T-cell (primary cell): ENCODE results near the gene SGCA. TPM values are rescaled to one million over a fixed set of nuclear protein-coding genes. Genes with fewer than 3 reads are reported as not detected.
A peak's percentile ranks its signal among the peaks of the same experiment; 100 is the strongest.

Source experiments
- ATAC-seq, 4 experiments: fragments of 200-7000 bp in 3 of 4; fragments of 150-1000 bp in 1 of 4; cut with Tn5 transposase; replicated peaks in 1 of 4; 1 replicate in 3 of 4; 2 replicates in 1 of 4; pipeline ENCODE4 v1.10.0; 2021; ENCODE audit warnings: moderate library complexity in 3 of 4, mild to moderate bottlenecking in 2 of 4, moderate number of reproducible peaks in 1 of 4
- CTCF ChIA-PET, 2 donors: fragments of 300-600 bp; sonication (Branson Sonifier 250); formaldehyde crosslinking; loops; one replicate each; lab custom pipeline; 2022; ENCODE audit warnings: antibody characterized with exemption in 2 of 2; lab: Charles Lee
- POLR2A ChIA-PET, 2 donors: fragments of 300-600 bp; sonication (Branson Sonifier 250); formaldehyde crosslinking; loops; one replicate each; lab custom pipeline; 2022; ENCODE audit warnings: antibody characterized with exemption in 2 of 2; lab: Charles Lee
- DNase-seq, 35 experiments: peaks; one replicate each; pipeline versions ENCODE4 v3.0.0 to v3.0.0-alpha.2; 2013 to 2023
- H3K27ac ChIP-seq: one replicate; pipeline ENCODE4 v1.5.1; 2013; ENCODE audit warnings: low read length
- H3K27me3 ChIP-seq, 2 experiments: replicated peaks in 1 of 2; 1 replicate in 1 of 2; 2 replicates in 1 of 2; pipeline versions ENCODE4 v1.6.1 to v1.7.0; 2013; ENCODE audit warnings: low read length in 1 of 2, mixed read lengths in 1 of 2; ENCODE audit not compliant: control insufficient read depth in 2 of 2, insufficient read depth in 2 of 2; ENCODE audit errors: extremely low read depth in 1 of 2
- H3K36me3 ChIP-seq, 2 donors: 1 replicate in 1 of 2; 2 replicates in 1 of 2; pipeline versions ENCODE4 v1.6.1 to v1.7.0; 2013; ENCODE audit warnings: low read length in 1 of 2; ENCODE audit not compliant: control insufficient read depth in 2 of 2, insufficient read depth in 1 of 2; ENCODE audit errors: extremely low read depth in 1 of 2
- H3K4me1 ChIP-seq, 2 experiments: 1 replicate in 1 of 2; 2 replicates in 1 of 2; pipeline versions ENCODE4 v1.6.1 to v1.7.0; 2013; ENCODE audit warnings: low read length in 2 of 2, mixed read lengths in 1 of 2; ENCODE audit not compliant: insufficient read depth in 2 of 2, control insufficient read depth in 1 of 2; ENCODE audit errors: extremely low read depth in 1 of 2
- H3K4me3 ChIP-seq, 2 donors: 1 replicate in 1 of 2; 2 replicates in 1 of 2; pipeline versions ENCODE4 v1.5.1 to v1.7.0; 2013; ENCODE audit warnings: mild to moderate bottlenecking in 2 of 2, low read length in 1 of 2, moderate library complexity in 1 of 2; ENCODE audit not compliant: control insufficient read depth in 1 of 2; ENCODE audit errors: extremely low read depth in 1 of 2
- H3K9me3 ChIP-seq: 2 replicates; pipeline ENCODE4 v1.7.0; 2013
- H3K27ac Mint-ChIP-seq, 2 donors: one replicate each; pipeline ENCODE4 v1.8.0; 2020 to 2021; ENCODE audit warnings: mild to moderate bottlenecking in 2 of 2, mixed read lengths in 2 of 2
- H3K27me3 Mint-ChIP-seq, 2 donors: one replicate each; pipeline ENCODE4 v1.8.0; 2021 to 2022; ENCODE audit warnings: mixed read lengths in 2 of 2
- H3K36me3 Mint-ChIP-seq: one replicate; pipeline ENCODE4 v1.8.0; 2021; ENCODE audit warnings: mixed read lengths
- H3K4me1 Mint-ChIP-seq, 3 donors: one replicate each; pipeline ENCODE4 v1.8.0; 2020 to 2022; ENCODE audit warnings: mixed read lengths in 3 of 3, mild to moderate bottlenecking in 1 of 3
- H3K4me3 Mint-ChIP-seq, 3 donors: one replicate each; pipeline ENCODE4 v1.8.0; 2020 to 2022; ENCODE audit warnings: mild to moderate bottlenecking in 3 of 3, mixed read lengths in 3 of 3, moderate library complexity in 3 of 3
- H3K9me3 Mint-ChIP-seq, 3 donors: one replicate each; pipeline ENCODE4 v1.8.0; 2020 to 2022; ENCODE audit warnings: mixed read lengths in 3 of 3
- WGBS: methylation state at CpG from one replicate; pipeline ENCODE4 v1.1.5; 2013; ENCODE audit warnings: missing lambda C conversion rate; ENCODE audit not compliant: insufficient coverage; 5-methylcytosine and 5-hydroxymethylcytosine counted together
- total RNA-seq, 35 experiments: library from RNA in 6 of 35; stranded (reverse) in 6 of 35; fragments of 120-200 nt in 1 of 35; gene quantifications; one replicate each; pipeline versions ENCODE4 v1.2.1 to v1.2.4 and lab custom pipeline; 2013 to 2026

SGCA gene
- total RNA-seq (under 1 TPM in 1 of 5 donors, not detected in 4; 0.33 TPM), total RNA-seq (lab: John Stamatoyannopoulos, UW) (0 to 0.18 (median 0) reads per million in 29 experiments)
- 0.15 TPM for total RNA-seq (2013)

GRCh38 chr17:50165867-50166517, at the start of gene SGCA:
TSS of gene SGCA (plus strand) at chr17:50166005. CDS start at chr17:50166041, 36 bp downstream.
- Mint-ChIP-seq H3K27ac (no peak within 1 kb of the TSS), H3K27me3 (no peaks in the 10 kb centered on the region), H3K36me3 (no peaks in the 10 kb centered on the region), H3K9me3 (no peaks in the 10 kb centered on the region), H3K4me3 (no peak within 1 kb of the TSS), H3K4me1 (peaks cover 26 to 38% (median 33%) of the 10 kb centered on the region in 3 donors)
- WGBS, result 63% methylated on average over 8 of the region's 15 CpGs
- Histone ChIP-seq H3K4me1 (peaks cover 14 to 31% of the 10 kb centered on the region in 2 experiments), H3K27ac (no peak within 1 kb of the TSS), H3K36me3 (no peaks in the 10 kb centered on the region), H3K4me3 (no peak within 1 kb of the TSS), H3K27me3 (peaks cover 0 to 21% of the 10 kb centered on the region in 2 experiments), H3K9me3 (no peaks in the 10 kb centered on the region)
- DNase-seq (no peak), ATAC-seq (no peak)
- ChIA-PET POLR2A (interaction anchor here in 1 of 2 donors (0.7 kb wide), 1 partner anchor 34 kb away, joined by 3 read pairs; no protein-coding TSS in a partner anchor), CTCF (interaction anchor here in 1 of 2 donors (1.5 kb wide), 1 partner anchor 26 kb away, joined by 3 read pairs; no protein-coding TSS in a partner anchor)

GRCh38 chr17:50117202-50118051, 48.4 kb upstream of the SGCA start:
- Mint-ChIP-seq H3K27me3 (peaks cover 39 to 44% of the 10 kb centered on the region in 2 donors), H3K36me3 (no peaks in the 10 kb centered on the region), H3K4me1 (peaks cover 8 to 14% (median 10%) of the 10 kb centered on the region in 3 donors), H3K9me3 (no peaks in the 10 kb centered on the region), H3K27ac (peak overlapping the region in 1 of 2 donors; percentile 15), H3K4me3 (peak overlapping the region in 2 of 3 donors; percentile 54 to 69)
- H3K9me3 ChIP-seq, result no peaks in the 10 kb centered on the region
- no peak overlapping the region for H3K27ac ChIP-seq
- DNase-seq, result peak in 34 of 35 experiments; percentile 29 to 79 (median 51)
- H3K4me3 ChIP-seq, result peak overlapping the region in 1 of 2 donors; percentile 50
- peak; percentile 91 to 97 (median 95) for ATAC-seq
- H3K4me1 ChIP-seq, result peaks cover 0 to 12% of the 10 kb centered on the region in 2 experiments
- H3K36me3 ChIP-seq, result no peaks in the 10 kb centered on the region
- H3K27me3 ChIP-seq, result peaks cover 0 to 54% of the 10 kb centered on the region in 2 experiments
- WGBS, result under 1% methylated on average over 48 of the region's 64 CpGs
- CTCF ChIA-PET, result interaction anchor here (0.5 to 3.8 kb wide), 7 partner anchors 13 to 278 kb away, joined by 3 to 14 read pairs (median 4); partner anchors contain the start of genes PDK2 (in 1 of the 2) and SAMD14 (in 1 of the 2)
- POLR2A ChIA-PET, result no interaction called here

GRCh38 chr17:50118076-50118827, 47.6 kb upstream of the SGCA start:
- POLR2A ChIA-PET, result no interaction called here
- 97% methylated on average over 18 of the region's 23 CpGs for WGBS
- H3K36me3 ChIP-seq, result no peaks in the 10 kb centered on the region
- ATAC-seq, result no peak
- Mint-ChIP-seq H3K9me3 (no peaks in the 10 kb centered on the region), H3K36me3 (no peaks in the 10 kb centered on the region), H3K4me1 (peaks cover 8 to 14% (median 10%) of the 10 kb centered on the region in 3 donors), H3K4me3 (peak overlapping the region in 1 of 3 donors; percentile 69), H3K27ac (no peak overlapping the region), H3K27me3 (peaks cover 42 to 44% of the 10 kb centered on the region in 2 donors)
- H3K4me3 ChIP-seq, result no peak overlapping the region
- CTCF ChIA-PET, result interaction anchor here in 1 of 2 donors (0.9 to 1.0 kb wide), 2 partner anchors 12 to 34 kb away, joined by 4 read pairs; partner anchors contain the start of gene SAMD14
- H3K4me1 ChIP-seq, result peaks cover 0 to 12% of the 10 kb centered on the region in 2 experiments
- peaks cover 0 to 55% of the 10 kb centered on the region in 2 experiments for H3K27me3 ChIP-seq
- no peak for DNase-seq
- H3K27ac ChIP-seq, result no peak overlapping the region
- no peaks in the 10 kb centered on the region for H3K9me3 ChIP-seq

GRCh38 chr17:50118828-50119218, 47.0 kb upstream of the SGCA start:
- Histone ChIP-seq H3K9me3 (no peaks in the 10 kb centered on the region), H3K4me3 (no peak overlapping the region), H3K4me1 (peaks cover 0 to 12% of the 10 kb centered on the region in 2 experiments), H3K27ac (no peak overlapping the region), H3K36me3 (no peaks in the 10 kb centered on the region), H3K27me3 (peaks cover 0 to 55% of the 10 kb centered on the region in 2 experiments)
- DNase-seq (no peak), ATAC-seq (no peak)
- Mint-ChIP-seq H3K4me1 (peaks cover 8 to 14% (median 10%) of the 10 kb centered on the region in 3 donors), H3K4me3 (peak overlapping the region in 1 of 3 donors; percentile 69), H3K27me3 (peaks cover 42% of the 10 kb centered on the region in 2 donors), H3K9me3 (no peaks in the 10 kb centered on the region), H3K36me3 (no peaks in the 10 kb centered on the region), H3K27ac (no peak overlapping the region)
- POLR2A ChIA-PET, result no interaction called here
- WGBS, result 83% methylated on average over 4 of the region's 4 CpGs
- CTCF ChIA-PET, result no interaction called here

GRCh38 chr17:50120475-50121253, 45.1 kb upstream of the SGCA start:
- Mint-ChIP-seq H3K36me3 (no peaks in the 10 kb centered on the region), H3K27me3 (peaks cover 34 to 37% of the 10 kb centered on the region in 2 donors), H3K9me3 (no peaks in the 10 kb centered on the region), H3K27ac (no peak overlapping the region), H3K4me3 (no peak overlapping the region), H3K4me1 (peaks cover 0 to 8% (median 6%) of the 10 kb centered on the region in 3 donors)
- ChIA-PET POLR2A (no interaction called here), CTCF (no interaction called here)
- Histone ChIP-seq H3K27me3 (peaks cover 0 to 39% of the 10 kb centered on the region in 2 experiments), H3K36me3 (no peaks in the 10 kb centered on the region), H3K9me3 (no peaks in the 10 kb centered on the region), H3K4me1 (peaks cover 0 to 12% of the 10 kb centered on the region in 2 experiments), H3K4me3 (no peak overlapping the region), H3K27ac (no peak overlapping the region)
- ATAC-seq (no peak), DNase-seq (no peak)
- 68% methylated on average over 5 of the region's 7 CpGs for WGBS
